ENCODE data around the gene RNF215.

RNF215 gene

GRCh38 chr22:30393885-30394284 is 6.7 kb upstream of the RNF215 start:
- DNase-seq: no peak

- no peak for DNase-seq
Measured at GRCh38 chr22:30393322-30393680, 6.1 kb upstream of the RNF215 start.

GRCh38 chr22:30392661-30393321 is 5.6 kb upstream of the RNF215 start:
- no peak for DNase-seq

GRCh38 chr22:30390974-30391691 is 3.9 kb upstream of the RNF215 start:
- peak; percentile 56 for DNase-seq

GRCh38 chr22:30386608-30386959 is 627 bp downstream of the RNF215 start:
- no peak for DNase-seq

GRCh38 chr22:30385942-30386341 is 1.3 kb downstream of the RNF215 start:
- DNase-seq: no peak

- no peak for DNase-seq
Measured at GRCh38 chr22:30383061-30383460, 4.2 kb downstream of the RNF215 start.

GRCh38 chr22:30382340-30382739 is 4.9 kb downstream of the RNF215 start:
- DNase-seq: no peak

- DNase-seq: no peak
Measured at GRCh38 chr22:30381264-30381663, 5.9 kb downstream of the RNF215 start.

GRCh38 chr22:30380011-30380410 is 7.2 kb downstream of the RNF215 start:
- no peak for DNase-seq

- DNase-seq: no peak
Measured at GRCh38 chr22:30375312-30375849, 11.8 kb downstream of the RNF215 start.

GRCh38 chr22:30373331-30374325 is 13.6 kb downstream of the RNF215 start:
- no peak for DNase-seq

GRCh38 chr22:30372915-30373314 is 14.3 kb downstream of the RNF215 start:
- DNase-seq: no peak

GRCh38 chr22:30371981-30372380 is 15.2 kb downstream of the RNF215 start:
- no peak for DNase-seq

GRCh38 chr22:30371321-30371720 is 15.9 kb downstream of the RNF215 start:
- no peak for DNase-seq

- peak; percentile 1 for DNase-seq
Measured at GRCh38 chr22:30370641-30371230, 16.5 kb downstream of the RNF215 start.

- DNase-seq: no peak
Measured at GRCh38 chr22:30368420-30368819, 18.8 kb downstream of the RNF215 start.

GRCh38 chr22:30365891-30366290 is 21.3 kb downstream of the RNF215 start:
- DNase-seq: no peak

- no peak for DNase-seq
Measured at GRCh38 chr22:30362651-30363281, 24.4 kb downstream of the RNF215 start.

- no peak for DNase-seq
Measured at GRCh38 chr22:30361916-30362650, 25.1 kb downstream of the RNF215 start.

- no peak for DNase-seq
Measured at GRCh38 chr22:30358541-30358940, 28.7 kb downstream of the RNF215 start.
